PC-3 (cell line): ENCODE measurements around the gene SMTNL1. TPM values are rescaled to one million over a fixed set of nuclear protein-coding genes. Genes with fewer than 3 reads are reported as not detected.

Experiments
- ATAC-seq: fragments of 200-7000 bp; cut with Tn5 transposase; 2 replicates; pipeline ENCODE4 v1.9.1; 2020; ENCODE audit warnings: mild to moderate bottlenecking, moderate library complexity
- Bru-seq: library from RNA; stranded (reverse); fragments of 400-500 nt; gene quantifications from one replicate; lab custom pipeline; 2021; lab: Mats Ljungman, UMichigan
- BruChase-seq, 2 experiments: library from RNA; stranded (reverse); fragments of 400-500 nt; gene quantifications; one replicate each; lab custom pipeline; 2021; lab: Mats Ljungman, UMichigan
- BruUV-seq: library from RNA; stranded (reverse); fragments of 400-500 nt; replicated peaks from 2 replicates; lab custom pipeline; 2021; lab: Mats Ljungman, UMichigan
- CTCF ChIA-PET: fragments of 300-600 bp; sonication (Branson Sonifier 250); formaldehyde crosslinking; loops from one replicate; lab custom pipeline; 2022; ENCODE audit warnings: antibody characterized with exemption; lab: Charles Lee
- POLR2A ChIA-PET: fragments of 300-600 bp; sonication (Branson Sonifier 250); formaldehyde crosslinking; loops from one replicate; lab custom pipeline; 2022; ENCODE audit warnings: antibody characterized with exemption; ENCODE audit not compliant: unreplicated experiment; lab: Charles Lee
- DNase-seq: peaks from one replicate; pipeline ENCODE4 v3.0.0-alpha.2; 2015
- H2AFZ ChIP-seq: fragments of 300-600 bp; sonication (generic); 2 replicates; pipeline ENCODE4 v1.6.0; 2016; ENCODE audit warnings: antibody characterized with exemption, low read length
- H3F3A ChIP-seq: fragments of 300-600 bp; sonication (generic); one replicate; pipeline ENCODE4 v1.6.0; 2017; ENCODE audit warnings: antibody characterized with exemption, low read length, control low read depth, mild to moderate bottlenecking; ENCODE audit not compliant: unreplicated experiment
- H3K27ac ChIP-seq: fragments of 300-600 bp; sonication (generic); 2 replicates; pipeline ENCODE4 v1.5.1; 2016; ENCODE audit warnings: mild to moderate bottlenecking, low read length
- H3K27me3 ChIP-seq: fragments of 300-600 bp; sonication (generic); 2 replicates; pipeline ENCODE4 v1.6.1; 2016; ENCODE audit warnings: low read length, mixed read lengths
- H3K36me3 ChIP-seq: fragments of 300-600 bp; sonication (generic); 2 replicates; pipeline ENCODE4 v1.6.1; 2016; ENCODE audit warnings: low read depth, mixed run types, low read length, mixed read lengths
- H3K4me1 ChIP-seq: fragments of 300-600 bp; sonication (generic); 2 replicates; pipeline ENCODE4 v1.5.1; 2016; ENCODE audit warnings: low read length; ENCODE audit not compliant: insufficient read depth
- H3K4me2 ChIP-seq: fragments of 300-600 bp; sonication (generic); 2 replicates; pipeline ENCODE4 v1.6.0; 2016; ENCODE audit warnings: low read length
- H3K4me3 ChIP-seq: fragments of 300-600 bp; sonication (generic); 2 replicates; pipeline ENCODE4 v1.5.1; 2016; ENCODE audit warnings: mild to moderate bottlenecking, low read length, mixed read lengths
- H3K79me2 ChIP-seq: fragments of 300-600 bp; sonication (generic); 2 replicates; pipeline ENCODE4 v1.6.1; 2017; ENCODE audit warnings: low read length, mixed read lengths
- H3K9ac ChIP-seq: fragments of 300-600 bp; sonication (generic); 2 replicates; pipeline ENCODE4 v1.6.0; 2016; ENCODE audit warnings: mild to moderate bottlenecking, low read length
- H3K9me2 ChIP-seq: fragments of 300-600 bp; sonication (generic); replicated peaks from 2 replicates; pipeline ENCODE4 v1.6.1; 2016; ENCODE audit warnings: mixed run types, low read length, mixed read lengths
- H3K9me3 ChIP-seq: fragments of 300-600 bp; sonication (generic); 2 replicates; pipeline ENCODE4 v1.6.1; 2016; ENCODE audit warnings: low read length, mixed read lengths
- H4K20me1 ChIP-seq: fragments of 300-600 bp; sonication (generic); 2 replicates; pipeline ENCODE4 v1.6.1; 2016; ENCODE audit warnings: low read length, mixed read lengths
- EZH2 ChIP-seq: fragments of 300-600 bp; sonication (generic); IDR thresholded peaks from one replicate; pipeline ENCODE4 v1.6.1; 2017; ENCODE audit warnings: antibody characterized with exemption, mild to moderate bottlenecking, low read length; ENCODE audit not compliant: unreplicated experiment
- EZH2phosphoT487 ChIP-seq: fragments of 300-600 bp; sonication (generic); IDR thresholded peaks from 2 replicates; pipeline ENCODE4 v1.6.1; 2018; ENCODE audit warnings: mild to moderate bottlenecking, antibody characterized with exemption, low read length, borderline replicate concordance
- intact Hi-C: fragments of 100-400 bp; cut with micrococcal nuclease; formaldehyde crosslinking; loops from 2 replicates; pipeline ENCODE4 v1.9.0; 2023
- long read RNA-seq: library from polyadenylated mRNA; unstranded; transcript quantifications from one replicate; pipeline ENCODE4 v2.0.0, GENCODE V29; 2021; ENCODE audit not compliant: unreplicated experiment
- total RNA-seq: library from RNA; depleted of rRNA; stranded (reverse); fragments of >200 nt; gene quantifications from 2 replicates; pipeline ENCODE4 v1.2.3, GENCODE V29; 2014; rRNA removed
- TF ChIP-seq, protein P1 (sequence below): fragments of 300-600 bp; sonication (generic); conservative IDR thresholded peaks from 2 replicates; pipeline ENCODE4 v1.5.1; 2017; ENCODE audit warnings: antibody characterized with exemption, low read depth, mild to moderate bottlenecking, low read length

SMTNL1 gene, protein sequence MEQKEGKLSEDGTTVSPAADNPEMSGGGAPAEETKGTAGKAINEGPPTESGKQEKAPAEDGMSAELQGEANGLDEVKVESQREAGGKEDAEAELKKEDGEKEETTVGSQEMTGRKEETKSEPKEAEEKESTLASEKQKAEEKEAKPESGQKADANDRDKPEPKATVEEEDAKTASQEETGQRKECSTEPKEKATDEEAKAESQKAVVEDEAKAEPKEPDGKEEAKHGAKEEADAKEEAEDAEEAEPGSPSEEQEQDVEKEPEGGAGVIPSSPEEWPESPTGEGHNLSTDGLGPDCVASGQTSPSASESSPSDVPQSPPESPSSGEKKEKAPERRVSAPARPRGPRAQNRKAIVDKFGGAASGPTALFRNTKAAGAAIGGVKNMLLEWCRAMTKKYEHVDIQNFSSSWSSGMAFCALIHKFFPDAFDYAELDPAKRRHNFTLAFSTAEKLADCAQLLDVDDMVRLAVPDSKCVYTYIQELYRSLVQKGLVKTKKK
- not detected in 2 replicates for total RNA-seq
- Bru-seq, nascent RNA, result percentile 5 among the genes with signal in this experiment
- percentile 8 among the genes with signal in this experiment for BruChase-seq, experiment 1, labeled RNA remaining after a 6-hour chase
- BruChase-seq, experiment 2, labeled RNA remaining after a 2-hour chase, result not detected
- long read RNA-seq, partial matches to known transcripts, result 0 of 1 reads
- long read RNA-seq, other reads (novel, unspliced or antisense), result 1 of 1 reads

- no peak within 1 kb of the TSS for H3K9ac ChIP-seq
- ChIA-PET CTCF (interaction anchor here (0.6 kb wide), 1 partner anchor 8 kb away, joined by 3 read pairs; no protein-coding TSS in a partner anchor), POLR2A (no interaction called here)
- H3K27me3 ChIP-seq, result no peaks in the 10 kb centered on the region
- ATAC-seq (no peak), DNase-seq (no peak)
- H3K9me2 ChIP-seq, result no peaks in the 10 kb centered on the region
- BruUV-seq, result no TSS peak
- H3K4me2 ChIP-seq, result no peak within 1 kb of the TSS
- no peaks in the 10 kb centered on the region for H4K20me1 ChIP-seq
- no peak within 1 kb of the TSS for H3K4me3 ChIP-seq
- no peaks in the 10 kb centered on the region for H3K36me3 ChIP-seq
- intact Hi-C loops, result no loop called here
- TF ChIP-seq, protein P1, sequence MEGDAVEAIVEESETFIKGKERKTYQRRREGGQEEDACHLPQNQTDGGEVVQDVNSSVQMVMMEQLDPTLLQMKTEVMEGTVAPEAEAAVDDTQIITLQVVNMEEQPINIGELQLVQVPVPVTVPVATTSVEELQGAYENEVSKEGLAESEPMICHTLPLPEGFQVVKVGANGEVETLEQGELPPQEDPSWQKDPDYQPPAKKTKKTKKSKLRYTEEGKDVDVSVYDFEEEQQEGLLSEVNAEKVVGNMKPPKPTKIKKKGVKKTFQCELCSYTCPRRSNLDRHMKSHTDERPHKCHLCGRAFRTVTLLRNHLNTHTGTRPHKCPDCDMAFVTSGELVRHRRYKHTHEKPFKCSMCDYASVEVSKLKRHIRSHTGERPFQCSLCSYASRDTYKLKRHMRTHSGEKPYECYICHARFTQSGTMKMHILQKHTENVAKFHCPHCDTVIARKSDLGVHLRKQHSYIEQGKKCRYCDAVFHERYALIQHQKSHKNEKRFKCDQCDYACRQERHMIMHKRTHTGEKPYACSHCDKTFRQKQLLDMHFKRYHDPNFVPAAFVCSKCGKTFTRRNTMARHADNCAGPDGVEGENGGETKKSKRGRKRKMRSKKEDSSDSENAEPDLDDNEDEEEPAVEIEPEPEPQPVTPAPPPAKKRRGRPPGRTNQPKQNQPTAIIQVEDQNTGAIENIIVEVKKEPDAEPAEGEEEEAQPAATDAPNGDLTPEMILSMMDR, result no peak
- TF ChIP-seq EZH2, result no peak
- no peak for TF ChIP-seq EZH2phosphoT487
- no peaks in the 10 kb centered on the region for H3K79me2 ChIP-seq
- no peaks in the 10 kb centered on the region for H3K4me1 ChIP-seq
- no peaks in the 10 kb centered on the region for H3K9me3 ChIP-seq
- H3K27ac ChIP-seq, result no peak within 1 kb of the TSS
- no peak within 1 kb of the TSS for H2AFZ ChIP-seq
- no peaks in the 10 kb centered on the region for H3F3A ChIP-seq
Measured at GRCh38 chr11:57536947-57537619, at the start of gene SMTNL1. Gene SMTNL1 (plus strand): TSS chr11:57537595. CDS start chr11:57542643, 5,048 bp downstream.

- no peaks in the 10 kb centered on the region; the same call in 1 of the 2 replicates for H3K36me3 ChIP-seq
- no peak for DNase-seq
- H3K4me2 ChIP-seq, result no peak overlapping the region
- no peak overlapping the region for H2AFZ ChIP-seq
- intact Hi-C loops, result loop anchor here (10.0 kb wide), 1 partner anchor 143 kb away; no protein-coding TSS in a partner anchor
- H3K27me3 ChIP-seq, result no peaks in the 10 kb centered on the region
- no peaks in the 10 kb centered on the region for H4K20me1 ChIP-seq
- H3K9me2 ChIP-seq, result no peaks in the 10 kb centered on the region
- no peaks in the 10 kb centered on the region for H3K4me1 ChIP-seq
- H3K4me3 ChIP-seq, result no peak overlapping the region
- TF ChIP-seq EZH2, result no peak
- TF ChIP-seq EZH2phosphoT487, result no peak
- TF ChIP-seq, protein P1, result no peak
- no peaks in the 10 kb centered on the region for H3K79me2 ChIP-seq
- BruUV-seq, result no TSS peak
- ChIA-PET POLR2A (no interaction called here), CTCF (no interaction called here)
- H3F3A ChIP-seq, result no peaks in the 10 kb centered on the region
- no peak overlapping the region for H3K9ac ChIP-seq
- H3K27ac ChIP-seq, result no peak overlapping the region
- no peaks in the 10 kb centered on the region for H3K9me3 ChIP-seq
- ATAC-seq, result no peak
Measured at GRCh38 chr11:57487920-57488659, 49.3 kb upstream of the SMTNL1 start.
